HG03432 (cell line): ENCODE results near the gene AKAP10.
"Not testable (repeated sequence)": the region's sequence is repeated elsewhere in the genome, so short reads cannot be mapped to it uniquely, and the experiment has no call there.

Source experiments
- ATAC-seq: cut with Tn5 transposase; IDR thresholded peaks from one replicate; pipeline ENCODE4 v1.9.1; 2021; ENCODE audit warnings: mild to moderate bottlenecking, moderate library complexity; ENCODE audit not compliant: unreplicated experiment

AKAP10 gene

GRCh38 chr17:19935169-19935568, 42.5 kb downstream of the AKAP10 start:
- ATAC-seq, result no peak

GRCh38 chr17:19933628-19934027, 44.0 kb downstream of the AKAP10 start:
- ATAC-seq, result no peak

- ATAC-seq, result no peak
Observed at GRCh38 chr17:19933221-19933620, 44.4 kb downstream of the AKAP10 start.

GRCh38 chr17:19928299-19928698, 49.3 kb downstream of the AKAP10 start:
- no peak for ATAC-seq

- no peak for ATAC-seq
Observed at GRCh38 chr17:19915245-19915978, 62.2 kb downstream of the AKAP10 start.

GRCh38 chr17:19911033-19911432, 66.6 kb downstream of the AKAP10 start:
- ATAC-seq, result no peak

- no peak for ATAC-seq
Observed at GRCh38 chr17:19909139-19909538, 68.5 kb downstream of the AKAP10 start.

GRCh38 chr17:19905502-19905901, 72.1 kb downstream of the AKAP10 start:
- ATAC-seq, result no peak

GRCh38 chr17:19904924-19905323, 72.7 kb downstream of the AKAP10 start:
- no peak for ATAC-seq

GRCh38 chr17:19904412-19904811, 73.2 kb downstream of the AKAP10 start:
- no peak for ATAC-seq

- no peak for ATAC-seq
Observed at GRCh38 chr17:19900809-19901208, 76.8 kb downstream of the AKAP10 start.

- ATAC-seq, result no peak
Observed at GRCh38 chr17:19897903-19898302, 79.7 kb downstream of the AKAP10 start.

GRCh38 chr17:19897090-19897837, 80.4 kb downstream of the AKAP10 start:
- no peak for ATAC-seq

GRCh38 chr17:19896679-19897078, 80.9 kb downstream of the AKAP10 start:
- ATAC-seq, result no peak

- not testable (repeated sequence) for ATAC-seq
Observed at GRCh38 chr17:19890554-19890953, 87.1 kb downstream of the AKAP10 start.

- ATAC-seq, result not testable (repeated sequence)
Observed at GRCh38 chr17:19890001-19890400, 87.6 kb downstream of the AKAP10 start.

GRCh38 chr17:19886116-19886515, 91.5 kb downstream of the AKAP10 start:
- no peak for ATAC-seq

- ATAC-seq, result no peak
Observed at GRCh38 chr17:19883537-19884215, 94.0 kb downstream of the AKAP10 start.

GRCh38 chr17:19880393-19880792, 97.2 kb downstream of the AKAP10 start:
- ATAC-seq, result no peak

- ATAC-seq, result no peak
Observed at GRCh38 chr17:19877364-19877945, 100.2 kb downstream of the AKAP10 start.

- ATAC-seq, result no peak
Observed at GRCh38 chr17:19876529-19877161, 101.0 kb downstream of the AKAP10 start.
